Measurements from ENCODE around the gene GEMIN2. TPM values are rescaled to one million over a fixed set of nuclear protein-coding genes. Genes with fewer than 3 reads are reported as not detected.
A peak's percentile ranks its signal among the peaks of the same experiment; 100 is the strongest.
"Not testable (repeated sequence)": the region's sequence is repeated elsewhere in the genome, so short reads cannot be mapped to it uniquely, and the experiment has no call there.

Gene GEMIN2
- total RNA-seq, 1 donor from 2014 or later = 23.8 TPM

- no peaks in the 10 kb centered on the region for H3K27me3 ChIP-seq
- TF ChIP-seq, protein P1, sequence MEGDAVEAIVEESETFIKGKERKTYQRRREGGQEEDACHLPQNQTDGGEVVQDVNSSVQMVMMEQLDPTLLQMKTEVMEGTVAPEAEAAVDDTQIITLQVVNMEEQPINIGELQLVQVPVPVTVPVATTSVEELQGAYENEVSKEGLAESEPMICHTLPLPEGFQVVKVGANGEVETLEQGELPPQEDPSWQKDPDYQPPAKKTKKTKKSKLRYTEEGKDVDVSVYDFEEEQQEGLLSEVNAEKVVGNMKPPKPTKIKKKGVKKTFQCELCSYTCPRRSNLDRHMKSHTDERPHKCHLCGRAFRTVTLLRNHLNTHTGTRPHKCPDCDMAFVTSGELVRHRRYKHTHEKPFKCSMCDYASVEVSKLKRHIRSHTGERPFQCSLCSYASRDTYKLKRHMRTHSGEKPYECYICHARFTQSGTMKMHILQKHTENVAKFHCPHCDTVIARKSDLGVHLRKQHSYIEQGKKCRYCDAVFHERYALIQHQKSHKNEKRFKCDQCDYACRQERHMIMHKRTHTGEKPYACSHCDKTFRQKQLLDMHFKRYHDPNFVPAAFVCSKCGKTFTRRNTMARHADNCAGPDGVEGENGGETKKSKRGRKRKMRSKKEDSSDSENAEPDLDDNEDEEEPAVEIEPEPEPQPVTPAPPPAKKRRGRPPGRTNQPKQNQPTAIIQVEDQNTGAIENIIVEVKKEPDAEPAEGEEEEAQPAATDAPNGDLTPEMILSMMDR (IDR thresholded peaks at IDR 0.05) = no peak
- no peaks in the 10 kb centered on the region for H3K36me3 ChIP-seq
- H3K27ac ChIP-seq = no peak overlapping the region
- intact Hi-C loops (cut with DNase I) = loop anchor here (5.0 kb wide), 1 partner anchor 259 kb away; no protein-coding TSS in a partner anchor
- peaks cover 0 to 10% of the 10 kb centered on the region in 2 donors for H3K4me1 ChIP-seq
- H3K4me3 ChIP-seq = no peak overlapping the region
- no peaks in the 10 kb centered on the region for H3K9me3 ChIP-seq
- no peak for DNase-seq (ENCODE audit: low spot score in 2 of 2)
Observed at GRCh38 chr14:39108791-39109190, 5.3 kb upstream of the GEMIN2 start.

GRCh38 chr14:39109893-39110715 is 4.0 kb upstream of the GEMIN2 start:
- no peaks in the 10 kb centered on the region for H3K36me3 ChIP-seq
- peaks cover 0 to 5% of the 10 kb centered on the region in 2 donors for H3K4me1 ChIP-seq
- no peaks in the 10 kb centered on the region for H3K9me3 ChIP-seq
- intact Hi-C loops (cut with DNase I) = loop anchor here (5.0 kb wide), 1 partner anchor 257 kb away; no protein-coding TSS in a partner anchor
- TF ChIP-seq, protein P1 (IDR thresholded peaks at IDR 0.05) = no peak
- DNase-seq (ENCODE audit: low spot score in 2 of 2) = no peak
- no peaks in the 10 kb centered on the region for H3K27me3 ChIP-seq
- no peak overlapping the region for H3K27ac ChIP-seq
- H3K4me3 ChIP-seq = no peak overlapping the region

- TF ChIP-seq, protein P1 (IDR thresholded peaks at IDR 0.05) = no peak
- Histone ChIP-seq H3K4me3 (peak overlapping the region; percentile 75 to 80), H3K4me1 (peaks cover 0 to 5% of the 10 kb centered on the region in 2 donors), H3K36me3 (peaks cover 0 to 7% of the 10 kb centered on the region in 2 donors), H3K27ac (peak overlapping the region; percentile 24 to 66), H3K27me3 (no peaks in the 10 kb centered on the region), H3K9me3 (no peaks in the 10 kb centered on the region)
- intact Hi-C loops (cut with DNase I) = loop anchor here (1.0 to 2.0 kb wide), 2 partner anchors 10 to 61 kb away; partner anchors contain the start of genes PNN and SEC23A
- no peak for DNase-seq (ENCODE audit: low spot score in 2 of 2)
Observed at GRCh38 chr14:39113685-39114072, 444 bp upstream of the GEMIN2 start.

GRCh38 chr14:39122330-39123138 is 8.4 kb downstream of the GEMIN2 start:
- TF ChIP-seq, protein P1 (IDR thresholded peaks at IDR 0.05) = no peak
- no peaks in the 10 kb centered on the region for H3K4me1 ChIP-seq
- H3K9me3 ChIP-seq = no peaks in the 10 kb centered on the region
- no peak overlapping the region for H3K27ac ChIP-seq
- intact Hi-C loops (cut with DNase I) = no loop called here
- peaks cover 32 to 83% of the 10 kb centered on the region in 2 donors for H3K36me3 ChIP-seq
- DNase-seq (ENCODE audit: low spot score in 2 of 2) = no peak
- H3K27me3 ChIP-seq = no peaks in the 10 kb centered on the region
- no peak overlapping the region for H3K4me3 ChIP-seq

DNA sequence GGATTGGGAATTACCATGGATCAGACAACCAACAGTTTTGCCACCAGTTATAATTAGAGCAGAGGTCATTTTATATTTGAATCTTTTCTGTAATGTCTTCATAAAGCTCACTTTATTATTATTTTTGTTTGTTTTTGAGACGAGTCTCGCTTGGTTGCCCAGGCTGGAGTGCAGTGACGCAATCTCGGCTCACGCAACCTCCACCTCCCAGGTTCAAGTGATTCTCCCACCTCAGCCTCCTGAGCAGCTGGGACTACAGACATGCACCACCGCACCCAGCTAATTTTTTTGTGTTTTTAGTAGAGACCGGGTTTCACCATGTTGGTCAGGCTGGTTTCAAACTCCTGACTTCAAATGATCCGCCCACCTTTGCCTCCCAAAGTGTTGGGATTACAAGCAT is 23.7 kb downstream of the GEMIN2 start:
- DNase-seq (ENCODE audit: low spot score in 2 of 2); H3K9me3 ChIP-seq; H3K4me3 ChIP-seq; intact Hi-C loops (cut with DNase I); H3K27ac ChIP-seq; H3K4me1 ChIP-seq; H3K27me3 ChIP-seq: not testable (repeated sequence)
- peaks cover 30 to 54% of the 10 kb centered on the region in 2 donors for H3K36me3 ChIP-seq

GRCh38 chr14:39138440-39138839 is 24.3 kb downstream of the GEMIN2 start:
- no peak overlapping the region for H3K27ac ChIP-seq

More at GRCh38 chr14:39138440-39138839, 24.3 kb downstream of the GEMIN2 start:
- no peak for DNase-seq (ENCODE audit: low spot score in 2 of 2)
- no peaks in the 10 kb centered on the region for H3K4me1 ChIP-seq
- TF ChIP-seq, protein P1 (IDR thresholded peaks at IDR 0.05) = no peak
- H3K27me3 ChIP-seq = no peaks in the 10 kb centered on the region
- H3K4me3 ChIP-seq = no peak overlapping the region
- peaks cover 32 to 58% of the 10 kb centered on the region in 2 donors for H3K36me3 ChIP-seq
- intact Hi-C loops (cut with DNase I) = no loop called here
- no peaks in the 10 kb centered on the region for H3K9me3 ChIP-seq

Data from ascending aorta (tissue), 2 donors.